Heart right ventricle (tissue), 16 donors: Measurements from ENCODE around the gene ANKRD6. TPM values are rescaled to one million over a fixed set of nuclear protein-coding genes. Genes with fewer than 3 reads are reported as not detected.

Experiments
- ATAC-seq, 8 donors: fragments of 200-7000 bp; cut with Tn5 transposase; one replicate each; pipeline ENCODE4 v1.9.1; 2020; ENCODE audit warnings: mild to moderate bottlenecking in 8 of 8, moderate library complexity in 8 of 8, moderate number of reproducible peaks in 1 of 8
- DNase-seq, 2 donors: peaks; one replicate each; pipeline ENCODE4 v3.0.0-alpha.2; 2020
- H3K27ac ChIP-seq, 10 donors: fragments of 200-600 bp; sonication (generic) in 2 of 10; one replicate each; pipeline versions ENCODE4 v1.5.0 to v1.8.0; 2020 to 2022; ENCODE audit warnings: mild to moderate bottlenecking in 3 of 10
- H3K27me3 ChIP-seq, 7 donors: fragments of 200-600 bp; one replicate each; pipeline ENCODE4 v1.8.0; 2021 to 2022; ENCODE audit warnings: mild to moderate bottlenecking in 2 of 7
- H3K36me3 ChIP-seq, 9 donors: fragments of 200-600 bp; sonication (generic) in 1 of 9; one replicate each; pipeline versions ENCODE4 v1.5.0 to v1.8.0; 2020 to 2022; ENCODE audit warnings: mild to moderate bottlenecking in 2 of 9
- H3K4me1 ChIP-seq, 9 donors: fragments of 200-600 bp; sonication (generic) in 1 of 9; one replicate each; pipeline versions ENCODE4 v1.5.0 to v1.8.0; 2020 to 2022; ENCODE audit warnings: mild to moderate bottlenecking in 4 of 9
- H3K4me3 ChIP-seq, 10 donors: fragments of 200-600 bp; sonication (generic) in 2 of 10; one replicate each; pipeline versions ENCODE4 v1.5.0 to v1.8.0; 2020 to 2022; ENCODE audit warnings: mild to moderate bottlenecking in 7 of 10, moderate library complexity in 2 of 10
- H3K9me3 ChIP-seq, 11 donors: fragments of 200-600 bp in 10 of 11; sonication (generic) in 2 of 11; one replicate each; pipeline versions ENCODE4 v1.5.0 to v1.8.0; 2013 to 2022; ENCODE audit warnings: mild to moderate bottlenecking in 2 of 11, control low read depth in 1 of 11, moderate library complexity in 1 of 11
- WGBS, 2 donors: extraction: QIAGEN DNeasy Blood & Tissue Kit; methylation state at CpG; one replicate each; pipeline ENCODE4 v1.1.7; 2013; ENCODE audit warnings: inconsistent platforms in 1 of 2; 5-methylcytosine and 5-hydroxymethylcytosine counted together
- intact Hi-C, 10 donors: fragments of 100-400 bp; cut with DNase I; formaldehyde crosslinking; loops; one replicate each; pipeline versions ENCODE4 v1.11.1 to v1.14.2; 2022
- polyA plus RNA-seq, 2 donors: library from polyadenylated mRNA; stranded (reverse); fragments of 200-250 nt; gene quantifications; one replicate each; pipeline ENCODE4 v1.2.3, GENCODE V29; 2013
- total RNA-seq, 10 donors: library from RNA; stranded (reverse); fragmentation: NEBNext Ultra II Directional in 3 of 10; extraction: Animal tissue kit (Norgen Biotek cat#: 25700) in 3 of 10; gene quantifications; one replicate each; pipeline versions ENCODE4 v1.2.1 to v1.2.4, GENCODE V29; 2021 to 2023
- TF ChIP-seq, protein P1 (sequence below), 9 donors: fragments of 200-600 bp; sonication (generic) in 2 of 9; IDR thresholded peaks; one replicate each; pipeline versions ENCODE4 v1.5.0 to v1.8.0; 2021 to 2022; ENCODE audit warnings: antibody characterized with exemption in 9 of 9, mild to moderate bottlenecking in 5 of 9, moderate library complexity in 1 of 9
- donor health status: Arrhythmogenic right ventricular cardiomyopathy.
- donor health status: ischemic (EF 13 %, LVEDD 7.1; RV severe dilation, severe dysfunction).
- donor health status: healthy with polysubstance abuse.
- donor health status: DM: no; HTN: yes; CAD: no.
- donor health status: DM: no; HTN: no; CAD: no.
- donor health status: ischemic (EF 25% LVEDD 6.9; RV normal size, moderate dysfunction).
- donor health status: ischemic (EF 25% LVEDD 5.7; RV mildly dilated, moderate dysfunction).
- donor health status: healthy.
- donor health status: DM: yes; HTN: yes; CAD: no.
- donor health status: Ischemic cardiomyopathy.
- donor health status: ischemic (EF 35%, LVEDD 5.7; RV mildly dilated, moderate dysfunction).
- donor health status: nonischemic (EF 11% LVEDD 7.7; RV severe dilation, severe dysfunction).
- donor health status: DM: yes; HTN: yes; CAD: no.
- donor health status: PGD.
- donor health status: ischemic (EF 29% LVEDD 5.4; RV normal size, mild dysfunction).
- donor health status: nonischemic (EF 23%, LVEDD 6.1; RV moderate dilation, normal function).

The ANKRD6 gene
- total and polyA plus RNA-seq, 12 donors: 2.0 to 18.2 (median 9.6) TPM

DNA sequence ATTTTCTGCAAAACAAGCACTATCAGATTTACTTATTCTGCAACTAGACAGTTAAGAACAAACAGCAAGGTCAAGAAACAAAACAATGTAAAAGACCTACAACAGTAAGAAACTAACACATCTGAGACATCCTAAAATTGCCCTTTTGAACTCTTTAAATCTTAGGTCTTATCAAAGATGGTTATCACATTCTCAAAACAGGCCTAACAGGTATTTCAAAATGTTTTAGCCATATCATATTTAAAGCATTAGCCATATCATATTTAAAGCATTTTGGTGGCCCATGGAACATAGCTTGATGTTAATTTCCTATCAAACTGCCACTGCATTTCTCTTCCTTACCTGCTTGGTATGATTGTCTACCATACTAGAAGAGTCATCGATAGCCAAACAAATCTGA lies 216.7 kb downstream of the ANKRD6 start:
- TF ChIP-seq, protein P1, sequence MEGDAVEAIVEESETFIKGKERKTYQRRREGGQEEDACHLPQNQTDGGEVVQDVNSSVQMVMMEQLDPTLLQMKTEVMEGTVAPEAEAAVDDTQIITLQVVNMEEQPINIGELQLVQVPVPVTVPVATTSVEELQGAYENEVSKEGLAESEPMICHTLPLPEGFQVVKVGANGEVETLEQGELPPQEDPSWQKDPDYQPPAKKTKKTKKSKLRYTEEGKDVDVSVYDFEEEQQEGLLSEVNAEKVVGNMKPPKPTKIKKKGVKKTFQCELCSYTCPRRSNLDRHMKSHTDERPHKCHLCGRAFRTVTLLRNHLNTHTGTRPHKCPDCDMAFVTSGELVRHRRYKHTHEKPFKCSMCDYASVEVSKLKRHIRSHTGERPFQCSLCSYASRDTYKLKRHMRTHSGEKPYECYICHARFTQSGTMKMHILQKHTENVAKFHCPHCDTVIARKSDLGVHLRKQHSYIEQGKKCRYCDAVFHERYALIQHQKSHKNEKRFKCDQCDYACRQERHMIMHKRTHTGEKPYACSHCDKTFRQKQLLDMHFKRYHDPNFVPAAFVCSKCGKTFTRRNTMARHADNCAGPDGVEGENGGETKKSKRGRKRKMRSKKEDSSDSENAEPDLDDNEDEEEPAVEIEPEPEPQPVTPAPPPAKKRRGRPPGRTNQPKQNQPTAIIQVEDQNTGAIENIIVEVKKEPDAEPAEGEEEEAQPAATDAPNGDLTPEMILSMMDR (IDR thresholded peaks at IDR 0.05): no peak
- 94 to 97% methylated on average over 1 of the region's 1 CpG for WGBS, 2 donors
- peaks cover 0 to 100% (median 37%) of the 10 kb centered on the region in 9 donors for H3K36me3 ChIP-seq
- no peak for ATAC-seq
- no peaks in the 10 kb centered on the region for H3K27me3 ChIP-seq
- no peak overlapping the region for H3K4me3 ChIP-seq
- no peak overlapping the region for H3K27ac ChIP-seq
- H3K4me1 ChIP-seq: no peaks in the 10 kb centered on the region
- no peak for DNase-seq
- intact Hi-C loops: no loop called here
- no peaks in the 10 kb centered on the region for H3K9me3 ChIP-seq

DNA sequence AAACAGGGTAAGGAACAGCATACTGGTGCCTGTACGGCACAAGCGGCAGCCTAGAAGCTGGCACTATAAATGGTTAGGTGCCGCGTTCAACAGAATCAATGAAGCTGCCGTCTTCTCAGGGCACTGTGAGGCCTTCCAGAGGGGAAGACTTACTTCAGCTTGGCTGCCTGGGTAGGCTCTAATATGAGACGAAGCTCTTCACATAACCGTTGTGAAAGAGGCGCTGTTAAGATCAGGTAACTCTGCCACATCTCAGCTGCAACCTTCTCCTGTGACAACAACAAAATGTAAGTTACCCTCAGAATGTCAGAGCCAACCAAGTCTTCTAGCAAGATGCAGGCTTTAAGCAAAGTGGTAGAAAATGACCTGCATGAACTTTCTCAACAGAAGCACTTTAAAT lies 217.6 kb downstream of the ANKRD6 start:
- TF ChIP-seq, protein P1 (IDR thresholded peaks at IDR 0.05): no peak
- H3K27me3 ChIP-seq: no peaks in the 10 kb centered on the region
- intact Hi-C loops: no loop called here
- H3K4me1 ChIP-seq: no peaks in the 10 kb centered on the region
- DNase-seq (no peak), ATAC-seq (no peak)
- H3K27ac ChIP-seq: no peak overlapping the region
- H3K9me3 ChIP-seq: no peaks in the 10 kb centered on the region
- H3K4me3 ChIP-seq: no peak overlapping the region
- WGBS, 2 donors: 88 to 93% methylated on average over 8 of the region's 8 CpGs
- H3K36me3 ChIP-seq: peaks cover 0 to 100% (median 43%) of the 10 kb centered on the region in 9 donors

DNA sequence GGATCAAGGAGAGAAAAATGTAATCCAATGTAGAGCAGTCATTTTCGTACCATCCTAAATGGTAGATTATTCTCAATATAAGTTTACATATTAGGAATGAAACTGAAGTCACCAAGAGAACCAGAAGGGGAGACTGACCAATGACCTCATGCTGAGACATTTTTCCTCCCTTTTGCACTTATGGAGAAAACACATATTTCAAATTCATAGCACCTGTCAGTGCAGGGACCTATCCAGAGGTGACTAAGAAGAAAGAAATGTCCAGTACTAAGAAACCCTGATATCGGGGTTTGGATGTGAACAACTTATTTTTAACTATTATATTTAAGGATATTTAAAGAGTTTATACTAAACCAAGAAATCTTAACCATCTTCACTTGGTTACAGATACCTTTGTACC lies 222.2 kb downstream of the ANKRD6 start:
- no peak for DNase-seq
- H3K27ac ChIP-seq: no peak overlapping the region
- no peaks in the 10 kb centered on the region for H3K4me1 ChIP-seq
- intact Hi-C loops: no loop called here
- H3K27me3 ChIP-seq: no peaks in the 10 kb centered on the region
- ATAC-seq: no peak
- peaks cover 0 to 100% (median 59%) of the 10 kb centered on the region in 9 donors for H3K36me3 ChIP-seq
- TF ChIP-seq, protein P1 (IDR thresholded peaks at IDR 0.05): no peak
- 92 to 95% methylated on average over 2 of the region's 2 CpGs for WGBS, 2 donors
- no peaks in the 10 kb centered on the region for H3K9me3 ChIP-seq
- H3K4me3 ChIP-seq: no peak overlapping the region

DNA sequence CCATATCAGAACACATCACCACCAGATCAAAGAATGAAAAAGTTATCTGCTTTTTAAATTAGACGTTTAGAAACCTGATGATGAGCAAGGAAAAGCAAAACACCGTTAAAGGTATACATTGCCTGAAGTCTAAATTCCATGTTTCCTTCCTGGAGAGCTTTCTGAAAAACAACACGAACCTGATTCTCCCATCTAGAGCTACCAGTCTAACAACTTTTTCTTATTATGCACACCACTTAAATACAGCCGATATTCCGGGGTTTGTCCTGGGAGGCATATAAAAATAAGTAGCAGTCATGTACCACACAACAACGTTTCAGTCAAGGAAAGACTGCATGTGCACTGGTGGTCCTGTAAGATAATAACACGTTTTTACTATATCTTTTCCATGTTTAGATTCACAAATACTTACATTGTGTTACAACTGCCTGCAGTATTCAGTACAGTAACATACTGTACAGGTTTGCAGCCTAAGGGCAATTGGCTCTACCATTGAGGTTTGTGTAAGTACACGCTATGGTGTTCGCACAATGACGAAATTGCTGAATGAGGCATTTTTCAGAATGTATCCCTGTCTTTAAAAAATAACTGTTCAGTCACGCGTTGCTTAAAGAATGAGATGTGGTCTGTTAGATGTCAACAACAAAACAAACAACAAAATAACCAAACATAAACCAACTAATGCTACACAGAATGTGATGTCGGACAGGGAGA lies 224.7 kb downstream of the ANKRD6 start:
- Histone ChIP-seq H3K27me3 (no peaks in the 10 kb centered on the region), H3K36me3 (peaks cover 0 to 100% (median 60%) of the 10 kb centered on the region in 9 donors), H3K4me1 (peaks cover 0 to 10% (median 0%) of the 10 kb centered on the region in 9 donors), H3K4me3 (no peak overlapping the region), H3K9me3 (no peaks in the 10 kb centered on the region), H3K27ac (no peak overlapping the region)
- ATAC-seq (no peak), DNase-seq (no peak)
- intact Hi-C loops: no loop called here
- TF ChIP-seq, protein P1 (IDR thresholded peaks at IDR 0.05): no peak
- WGBS, 2 donors: 88 to 90% methylated on average over 13 of the region's 13 CpGs
